ENCODE data around the gene SHANK3. TPM values are rescaled to one million over a fixed set of nuclear protein-coding genes. Genes with fewer than 3 reads are reported as not detected.

The SHANK3 gene
- total RNA-seq, 2 experiments from 2014 or later = 0.02 to 0.04 TPM

DNA sequence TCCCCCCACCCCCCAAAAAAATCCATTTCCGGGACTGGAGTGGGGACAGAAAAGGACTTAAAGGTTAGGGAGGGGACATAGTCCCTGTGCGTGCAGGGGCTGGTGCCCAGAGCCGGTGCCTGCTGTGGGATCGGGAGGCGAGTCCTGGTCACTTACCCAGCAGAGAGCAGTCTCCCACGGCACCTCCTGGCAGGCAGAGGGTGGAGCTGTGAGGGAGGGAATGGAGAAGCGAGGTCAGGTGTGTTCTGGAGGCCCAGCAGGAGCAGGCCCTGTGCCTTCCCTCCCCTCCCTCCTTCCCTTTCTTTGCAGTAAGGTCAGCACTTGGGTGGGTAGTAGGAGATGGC lies 28.4 kb downstream of the SHANK3 start:
- no peaks in the 10 kb centered on the region for H3K9me3 Mint-ChIP-seq
- no peak overlapping the region for H3K4me3 Mint-ChIP-seq
- CTCF ChIA-PET = interaction anchor here (1.4 kb wide), 1 partner anchor 35 kb away, joined by 3 read pairs; no protein-coding TSS in a partner anchor

DNA sequence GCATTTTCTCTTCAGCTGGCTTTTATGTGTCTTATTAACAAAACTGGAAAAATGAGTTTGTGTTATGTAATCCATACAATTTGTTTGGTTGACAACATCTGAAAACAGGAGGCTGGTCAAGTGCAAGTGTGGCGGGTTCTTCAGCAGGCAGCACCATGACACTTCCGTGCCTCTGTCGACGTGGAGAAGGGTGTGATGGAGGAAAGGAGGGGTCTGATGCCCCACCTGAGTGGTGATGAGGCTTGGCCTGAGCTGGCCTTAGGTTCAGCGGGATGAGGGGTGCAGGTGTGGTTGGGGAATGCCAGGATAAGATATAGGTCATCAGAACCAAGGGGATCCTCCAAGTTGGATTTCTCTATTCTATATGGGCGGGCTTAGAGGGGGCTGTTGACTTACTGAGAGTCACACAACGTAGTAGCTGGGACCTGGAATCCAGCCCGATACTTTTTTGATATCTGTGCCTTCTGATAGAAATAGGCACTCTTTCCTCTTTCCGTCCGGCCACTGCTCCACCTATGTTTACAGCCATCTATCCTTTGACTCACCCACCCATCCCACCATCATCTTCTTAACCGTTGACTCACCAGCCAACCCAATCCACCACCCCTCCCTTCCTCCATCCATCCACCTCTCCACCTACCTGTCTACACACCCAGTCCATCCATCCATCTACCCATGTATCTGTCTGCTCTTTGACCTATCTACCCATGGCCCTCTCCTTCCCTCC lies 29.0 kb downstream of the SHANK3 start:
- DNase-seq = no peak
- Mint-ChIP-seq H3K36me3 (ENCODE audit: low read depth) (no peaks in the 10 kb centered on the region), H3K4me1 (peaks cover 14% of the 10 kb centered on the region), H3K9me3 (no peaks in the 10 kb centered on the region), H3K27me3 (no peaks in the 10 kb centered on the region), H3K27ac (no peak overlapping the region), H3K4me3 (no peak overlapping the region)
- POLR2A ChIA-PET = no interaction called here
- CTCF ChIA-PET = interaction anchor here (1.4 kb wide), 1 partner anchor 35 kb away, joined by 3 read pairs; no protein-coding TSS in a partner anchor

More for the DNA sequence above, 28.4 kb downstream of the SHANK3 start:
- no peak for DNase-seq
- no peaks in the 10 kb centered on the region for H3K27me3 Mint-ChIP-seq
- H3K36me3 Mint-ChIP-seq (ENCODE audit: low read depth) = no peaks in the 10 kb centered on the region
- POLR2A ChIA-PET = no interaction called here
- peaks cover 14% of the 10 kb centered on the region for H3K4me1 Mint-ChIP-seq
- H3K27ac Mint-ChIP-seq = no peak overlapping the region

DNA sequence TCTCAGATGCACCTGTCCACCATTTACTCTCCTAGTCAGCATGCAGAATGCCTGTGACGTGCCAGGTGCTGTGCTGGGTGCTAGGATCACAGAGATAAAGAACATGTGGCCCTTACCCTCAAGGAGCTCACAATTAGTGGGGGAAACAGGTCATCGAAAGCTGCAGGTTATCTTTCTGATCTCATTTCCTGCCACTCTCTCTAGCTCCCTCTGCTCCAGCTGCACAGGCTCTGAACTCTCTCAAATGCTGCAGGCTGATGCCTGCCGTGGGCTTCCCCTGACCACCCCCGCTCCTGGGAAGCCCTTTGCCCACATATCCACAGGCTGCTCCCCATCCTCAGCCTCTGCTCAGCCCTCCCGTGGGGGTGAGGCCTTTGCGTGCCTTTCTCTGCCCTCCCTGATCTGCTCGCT lies 29.6 kb downstream of the SHANK3 start:
- no peak for DNase-seq
- H3K27me3 Mint-ChIP-seq = no peaks in the 10 kb centered on the region
- ChIA-PET POLR2A (no interaction called here), CTCF (interaction anchor here (1.1 kb wide), 1 partner anchor 19 kb away, joined by 3 read pairs; no protein-coding TSS in a partner anchor)
- H3K4me3 Mint-ChIP-seq = no peak overlapping the region
- H3K36me3 Mint-ChIP-seq (ENCODE audit: low read depth) = no peaks in the 10 kb centered on the region
- H3K9me3 Mint-ChIP-seq = no peaks in the 10 kb centered on the region
- H3K4me1 Mint-ChIP-seq = peaks cover 14% of the 10 kb centered on the region
- no peak overlapping the region for H3K27ac Mint-ChIP-seq

GRCh38 chr22:50702821-50703725 lies 30.4 kb downstream of the SHANK3 start:
- H3K9me3 Mint-ChIP-seq = no peaks in the 10 kb centered on the region
- H3K27ac Mint-ChIP-seq = no peak overlapping the region
- ChIA-PET CTCF (interaction anchor here (1.1 kb wide), 1 partner anchor 18 kb away, joined by 3 read pairs; no protein-coding TSS in a partner anchor), POLR2A (no interaction called here)
- no peak for DNase-seq
- peaks cover 14% of the 10 kb centered on the region for H3K4me1 Mint-ChIP-seq
- no peaks in the 10 kb centered on the region for H3K27me3 Mint-ChIP-seq
- no peaks in the 10 kb centered on the region for H3K36me3 Mint-ChIP-seq (ENCODE audit: low read depth)
- H3K4me3 Mint-ChIP-seq = no peak overlapping the region

DNA sequence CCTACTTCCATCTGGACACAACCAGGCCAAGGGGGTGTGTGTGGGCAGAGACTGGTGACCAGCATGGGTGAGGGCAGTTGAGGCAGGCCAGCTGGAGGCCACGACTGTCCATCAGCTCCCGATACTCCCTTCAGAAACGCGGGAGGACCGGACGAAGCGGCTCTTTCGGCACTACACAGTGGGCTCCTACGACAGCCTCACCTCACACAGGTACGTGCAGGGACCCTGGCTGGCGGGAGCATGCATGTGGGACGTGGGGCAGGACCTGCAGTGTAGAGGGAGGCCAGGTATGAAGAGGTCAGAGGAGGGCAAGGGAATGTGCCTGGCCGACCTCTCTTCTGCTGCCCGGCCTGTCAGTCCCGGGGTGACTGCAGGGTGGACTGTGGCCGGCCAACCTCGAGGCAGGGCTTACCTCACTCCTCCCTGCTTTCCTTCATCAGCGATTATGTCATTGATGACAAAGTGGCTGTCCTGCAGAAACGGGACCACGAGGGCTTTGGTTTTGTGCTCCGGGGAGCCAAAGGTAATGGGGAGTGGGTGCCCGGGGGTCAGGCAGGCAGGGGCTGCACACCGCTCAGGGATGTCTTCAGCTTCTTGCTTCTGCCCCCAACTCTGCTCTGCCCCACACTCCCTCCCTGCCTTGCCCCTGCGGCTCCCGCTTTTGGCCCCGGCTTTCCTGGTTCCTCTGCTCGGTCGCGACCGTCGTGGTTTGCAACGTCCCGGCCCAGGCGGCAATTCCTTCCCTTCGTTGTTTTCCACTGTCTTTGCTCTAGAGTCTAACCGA lies 31.3 kb downstream of the SHANK3 start:
- Mint-ChIP-seq H3K4me3 (no peak overlapping the region), H3K27me3 (peaks cover 1% of the 10 kb centered on the region), H3K27ac (no peak overlapping the region), H3K9me3 (no peaks in the 10 kb centered on the region), H3K4me1 (peaks cover 14% of the 10 kb centered on the region), H3K36me3 (ENCODE audit: low read depth) (no peaks in the 10 kb centered on the region)
- ChIA-PET POLR2A (no interaction called here), CTCF (no interaction called here)
- no peak for DNase-seq

- POLR2A ChIA-PET = no interaction called here
- CTCF ChIA-PET = no interaction called here
- no peaks in the 10 kb centered on the region for H3K36me3 Mint-ChIP-seq (ENCODE audit: low read depth)
- H3K4me1 Mint-ChIP-seq = peaks cover 14% of the 10 kb centered on the region
- no peak overlapping the region for H3K27ac Mint-ChIP-seq
- H3K4me3 Mint-ChIP-seq = no peak overlapping the region
- no peaks in the 10 kb centered on the region for H3K9me3 Mint-ChIP-seq
- no peak for DNase-seq
- H3K27me3 Mint-ChIP-seq = peaks cover 2% of the 10 kb centered on the region
Measured at GRCh38 chr22:50704510-50705218, 32.0 kb downstream of the SHANK3 start.

DNA sequence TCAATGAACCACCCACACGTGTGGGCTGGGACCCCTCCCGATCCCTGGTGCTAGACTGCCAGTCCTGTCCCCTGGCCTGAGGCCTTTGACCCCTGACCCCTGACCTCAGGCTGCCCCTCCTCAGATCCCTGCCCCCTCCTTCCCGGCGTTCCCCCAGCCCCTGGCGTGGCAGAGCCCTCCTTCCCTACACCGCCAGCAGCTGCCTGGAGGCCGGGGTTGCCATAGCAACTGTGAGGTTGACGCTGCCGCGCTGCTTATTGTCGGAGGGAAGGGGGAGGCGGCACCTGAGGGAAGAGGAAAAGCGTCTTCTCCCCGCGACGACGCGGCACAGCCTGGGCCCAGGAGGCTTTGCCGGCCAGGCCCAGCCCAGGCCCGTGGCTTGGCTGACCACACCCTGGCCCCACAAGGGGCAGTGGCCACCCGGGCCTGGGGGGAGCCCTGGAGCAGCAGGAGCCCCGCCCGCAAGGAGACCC lies 32.6 kb downstream of the SHANK3 start:
- POLR2A ChIA-PET = no interaction called here
- H3K36me3 Mint-ChIP-seq (ENCODE audit: low read depth) = no peaks in the 10 kb centered on the region
- no peak overlapping the region for H3K27ac Mint-ChIP-seq
- no peak overlapping the region for H3K4me3 Mint-ChIP-seq
- peaks cover 2% of the 10 kb centered on the region for H3K27me3 Mint-ChIP-seq
- CTCF ChIA-PET = no interaction called here
- H3K4me1 Mint-ChIP-seq = peaks cover 14% of the 10 kb centered on the region
- no peak for DNase-seq
- no peaks in the 10 kb centered on the region for H3K9me3 Mint-ChIP-seq

GRCh38 chr22:50705851-50706351 lies 33.3 kb downstream of the SHANK3 start:
- ChIA-PET POLR2A (no interaction called here), CTCF (no interaction called here)
- H3K27ac Mint-ChIP-seq = no peak overlapping the region
- peaks cover 14% of the 10 kb centered on the region for H3K4me1 Mint-ChIP-seq
- no peaks in the 10 kb centered on the region for H3K9me3 Mint-ChIP-seq
- H3K36me3 Mint-ChIP-seq (ENCODE audit: low read depth) = no peaks in the 10 kb centered on the region
- H3K27me3 Mint-ChIP-seq = peaks cover 2% of the 10 kb centered on the region
- no peak for DNase-seq
- no peak overlapping the region for H3K4me3 Mint-ChIP-seq

DNA sequence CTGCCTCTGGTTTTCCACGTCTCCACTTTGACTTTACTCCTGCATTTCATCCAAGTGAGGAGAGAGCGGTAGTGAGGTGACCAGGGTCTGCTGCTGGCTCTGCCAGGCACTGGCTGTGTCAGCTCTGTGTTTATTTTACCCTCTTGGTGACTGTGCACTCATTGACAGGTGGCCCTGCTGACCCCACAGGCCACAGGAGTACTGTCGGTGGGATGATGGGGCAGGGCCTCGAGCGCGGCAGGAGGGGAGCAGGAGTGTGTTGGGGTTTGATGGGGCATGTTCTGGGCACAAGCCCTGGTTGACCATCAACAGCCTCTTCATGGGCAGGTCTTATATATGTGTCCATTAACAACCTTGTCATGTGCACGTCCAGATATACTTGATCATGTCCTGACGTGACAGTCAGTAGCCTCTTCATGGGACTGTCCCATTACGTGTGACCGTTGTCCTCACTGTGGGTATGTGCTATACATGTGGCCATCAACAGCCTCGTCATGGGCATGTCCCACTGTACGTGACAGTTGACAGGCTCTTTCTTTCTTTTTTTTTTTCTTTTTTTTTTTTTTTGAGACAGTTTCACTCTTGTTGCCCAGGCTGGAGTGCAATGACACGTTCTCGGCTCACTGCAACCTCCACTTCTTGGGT lies 34.0 kb downstream of the SHANK3 start:
- H3K4me3 Mint-ChIP-seq = no peak overlapping the region
- CTCF ChIA-PET = no interaction called here
- peaks cover 2% of the 10 kb centered on the region for H3K27me3 Mint-ChIP-seq
- no peak for DNase-seq
- H3K9me3 Mint-ChIP-seq = no peaks in the 10 kb centered on the region
- peaks cover 12% of the 10 kb centered on the region for H3K4me1 Mint-ChIP-seq
- H3K36me3 Mint-ChIP-seq (ENCODE audit: low read depth) = no peaks in the 10 kb centered on the region
- POLR2A ChIA-PET = no interaction called here
- no peak overlapping the region for H3K27ac Mint-ChIP-seq

GRCh38 chr22:50708474-50708873 lies 35.9 kb downstream of the SHANK3 start:
- Mint-ChIP-seq H3K36me3 (ENCODE audit: low read depth) (no peaks in the 10 kb centered on the region), H3K4me1 (no peaks in the 10 kb centered on the region), H3K4me3 (no peak overlapping the region), H3K9me3 (no peaks in the 10 kb centered on the region), H3K27ac (no peak overlapping the region), H3K27me3 (peaks cover 2% of the 10 kb centered on the region)
- DNase-seq = no peak
- ChIA-PET CTCF (no interaction called here), POLR2A (no interaction called here)

GRCh38 chr22:50708996-50709395 lies 36.4 kb downstream of the SHANK3 start:
- Mint-ChIP-seq H3K27me3 (peaks cover 2% of the 10 kb centered on the region), H3K9me3 (no peaks in the 10 kb centered on the region), H3K4me3 (no peak overlapping the region), H3K27ac (no peak overlapping the region), H3K36me3 (ENCODE audit: low read depth) (no peaks in the 10 kb centered on the region), H3K4me1 (no peaks in the 10 kb centered on the region)
- ChIA-PET CTCF (no interaction called here), POLR2A (no interaction called here)
- DNase-seq = no peak

- no peak overlapping the region for H3K4me3 Mint-ChIP-seq
- ChIA-PET POLR2A (no interaction called here), CTCF (interaction anchor here (0.8 kb wide), 1 partner anchor 11 kb away, joined by 3 read pairs; no protein-coding TSS in a partner anchor)
- peaks cover 2% of the 10 kb centered on the region for H3K27me3 Mint-ChIP-seq
- H3K36me3 Mint-ChIP-seq (ENCODE audit: low read depth) = no peaks in the 10 kb centered on the region
- H3K9me3 Mint-ChIP-seq = no peaks in the 10 kb centered on the region
- no peaks in the 10 kb centered on the region for H3K4me1 Mint-ChIP-seq
- no peak overlapping the region for H3K27ac Mint-ChIP-seq
- no peak for DNase-seq
Measured at GRCh38 chr22:50710221-50710620, 37.6 kb downstream of the SHANK3 start.
